K562 (cell line): Measurements from ENCODE around the gene PRKCE. TPM values are rescaled to one million over a fixed set of nuclear protein-coding genes. Genes with fewer than 3 reads are reported as not detected.

Experiments used
- ATAC-seq: fragments of 200-7000 bp; cut with Tn5 transposase; 3 replicates; pipeline ENCODE4 v1.9.1; 2020; ENCODE audit warnings: moderate library complexity
- BruUV-seq: library from RNA; stranded (reverse); fragments of 400-500 nt; replicated peaks from 2 replicates; lab custom pipeline; 2021; lab: Mats Ljungman, UMichigan
- CTCF ChIA-PET: fragments of 300-600 bp; formaldehyde crosslinking; extraction: SDS; loops from one replicate; lab custom pipeline; 2021; ENCODE audit warnings: low intra/inter-chr PET ratio; lab: Yijun Ruan, JAX
- POLR2A ChIA-PET: fragments of 300-600, 350-650 bp; sonication (Branson Sonifier 250); formaldehyde crosslinking; extraction: SDS; loops from one replicate; lab custom pipeline; 2021; ENCODE audit warnings: antibody characterized with exemption, inconsistent platforms; lab: Yijun Ruan, JAX
- DNase-seq, 4 experiments: peaks; one replicate each; pipeline versions ENCODE4 v3.0.0 to v3.0.0-alpha.2; 2011 to 2018; ENCODE audit warnings: low spot score in 3 of 4, mixed read lengths in 3 of 4; ENCODE audit errors: extremely low read depth in 1 of 4
- FAIRE-seq: peaks from 2 replicates; lab custom pipeline; 2011; peaks lifted over from hg19 to GRCh38; lab: Jason Lieb, UNC
- H2AFZ ChIP-seq: 2 replicates; pipeline ENCODE4 v1.6.0; 2011; ENCODE audit warnings: low read depth, low read length, control low read depth, inconsistent platforms
- H3K27ac ChIP-seq: fragments of 200-600 bp; 3 replicates; pipeline ENCODE4 v1.8.0; 2011; ENCODE audit warnings: low read depth, mild to moderate bottlenecking, control low read depth, inconsistent platforms, low read length, moderate library complexity, mixed read lengths; ENCODE audit errors: extremely low read depth
- H3K27me3 ChIP-seq, 2 experiments: fragments of 300-600 bp in 1 of 2; 2 replicates in 1 of 2; 3 replicates in 1 of 2; pipeline versions ENCODE4 v1.6.0 to v1.8.0; 2011; ENCODE audit warnings: inconsistent platforms in 2 of 2, low read length in 2 of 2, mild to moderate bottlenecking in 1 of 2, mixed read lengths in 1 of 2, moderate library complexity in 1 of 2; ENCODE audit not compliant: control insufficient read depth in 2 of 2, insufficient read depth in 2 of 2
- H3K36me3 ChIP-seq: fragments of 300-600 bp; 3 replicates; pipeline ENCODE4 v1.8.0; 2011; ENCODE audit warnings: mild to moderate bottlenecking, low read length, inconsistent platforms; ENCODE audit not compliant: control insufficient read depth, insufficient read depth
- H3K4me1 ChIP-seq, 2 experiments: fragments of 200-600 bp in 1 of 2; replicated peaks in 1 of 2; 2 replicates in 1 of 2; 3 replicates in 1 of 2; pipeline versions ENCODE4 v1.5.1 to v1.8.0; 2011; ENCODE audit warnings: inconsistent platforms in 2 of 2, low read length in 2 of 2, mild to moderate bottlenecking in 1 of 2, mixed read lengths in 1 of 2, moderate library complexity in 1 of 2; ENCODE audit not compliant: control insufficient read depth in 2 of 2, insufficient read depth in 2 of 2
- H3K4me2 ChIP-seq: 2 replicates; pipeline ENCODE4 v1.6.1; 2011; ENCODE audit warnings: low read length, control low read depth, inconsistent platforms, mixed read lengths; ENCODE audit not compliant: insufficient read depth
- H3K4me3 ChIP-seq: fragments of 200-600 bp; sonication (generic), shearing (Covaris generic); 2 replicates; pipeline ENCODE4 v1.5.1; 2016; ENCODE audit warnings: control low read depth, inconsistent platforms
- H3K79me2 ChIP-seq: fragments of 200-600 bp; 3 replicates; pipeline ENCODE4 v1.8.0; 2011; ENCODE audit warnings: low read length, inconsistent platforms; ENCODE audit not compliant: control insufficient read depth, insufficient read depth
- H3K9ac ChIP-seq, 2 experiments: 2 replicates each; pipeline versions ENCODE4 v1.6.0 to v1.6.1; 2011; ENCODE audit warnings: low read depth in 2 of 2, low read length in 2 of 2, control low read depth in 1 of 2, inconsistent platforms in 1 of 2, mild to moderate bottlenecking in 1 of 2, mixed read lengths in 1 of 2; ENCODE audit not compliant: insufficient read depth in 1 of 2
- H3K9me1 ChIP-seq: one replicate; pipeline ENCODE4 v1.6.0; 2011; ENCODE audit warnings: inconsistent platforms, mild to moderate bottlenecking, low read length, moderate library complexity; ENCODE audit not compliant: control insufficient read depth, insufficient read depth
- H3K9me3 ChIP-seq: replicated peaks from 2 replicates; pipeline ENCODE4 v1.5.1; 2011; ENCODE audit warnings: low read depth, low read length, inconsistent platforms; ENCODE audit not compliant: control insufficient read depth, insufficient read depth
- H4K20me1 ChIP-seq: replicated peaks from 2 replicates; pipeline ENCODE4 v1.6.1; 2011; ENCODE audit warnings: low read length, inconsistent platforms, mixed read lengths; ENCODE audit not compliant: control insufficient read depth, insufficient read depth
- ETV5 ChIP-seq: sonication (generic); formaldehyde crosslinking; IDR thresholded peaks from 2 replicates; pipeline ENCODE4 v1.4.0; 2020; ENCODE audit warnings: low read depth, mild to moderate bottlenecking, missing genetic modification reagents
- PRMT5 ChIP-seq: sonication (generic); formaldehyde crosslinking; IDR thresholded peaks from 2 replicates; pipeline ENCODE4 v1.5.0; 2020; ENCODE audit warnings: missing genetic modification reagents
- RFX7 ChIP-seq: fragments of 250-450 bp; sonication (Bioruptor Pico); IDR thresholded peaks from 2 replicates; pipeline ENCODE4 v1.5.1; 2021; ENCODE audit warnings: mild to moderate bottlenecking
- WGBS: fragments of 100-300 bp; shearing (Covaris generic); methylation state at CpG from one replicate; pipeline ENCODE4 v1.1.6; 2016; ENCODE audit warnings: low coverage, mixed read lengths; ENCODE audit not compliant: insufficient coverage; ENCODE audit errors: missing lambda C conversion rate; 5-methylcytosine and 5-hydroxymethylcytosine counted together
- in situ Hi-C: fragments of 300-500 bp; cut with MboI; formaldehyde crosslinking; loops from 4 replicates; pipeline ENCODE4 v1.15.0; 2018; ENCODE audit warnings: inconsistent platforms, mixed read lengths
- intact Hi-C: fragments of 100-400 bp; cut with micrococcal nuclease; formaldehyde crosslinking; loops from 2 replicates; pipeline ENCODE4 v1.14.2; 2022
- polyA plus RNA-seq, 8 experiments: library from polyadenylated mRNA; depleted of rRNA in 4 of 8; stranded (reverse) in 5 of 8; unstranded in 3 of 8; fragments of >200 nt; fragmentation: Nextera tagmentation in 2 of 8; fragmentation: Illumina TruSeq in 1 of 8; extraction: Ambion mirVana in 2 of 8; extraction: Trizol in 1 of 8; gene quantifications; 2 replicates each; pipeline versions ENCODE4 v1.2.1 to v1.2.3, GENCODE V29; 2011 to 2014; ENCODE audit warnings: inconsistent platforms in 1 of 8, missing spikeins in 1 of 8
- total RNA-seq, 7 experiments: library from RNA; depleted of rRNA in 6 of 7; stranded (reverse); fragments of >200 nt in 6 of 7; fragmentation: Illumina TruSeq in 2 of 7; extraction: Trizol in 2 of 7; gene quantifications; 2 replicates each; pipeline versions ENCODE4 v1.2.1 to v1.2.3, GENCODE V29; 2011 to 2021; ENCODE audit warnings: low replicate concordance in 1 of 7
- TF ChIP-seq, protein P1 (sequence below): fragments of 450-650 bp; IDR thresholded peaks from 2 replicates; pipeline ENCODE4 v1.7.1; 2018; ENCODE audit warnings: mild to moderate bottlenecking, low read depth; ENCODE audit not compliant: partially characterized antibody

PRKCE gene
- total and polyA plus RNA-seq, 9 of the 15 experiments (the other 6 are each of a cell fraction or from before 2014, with no cell fraction given) = 0.06 to 1.0 (median 0.22) TPM; not detected in 1

DNA sequence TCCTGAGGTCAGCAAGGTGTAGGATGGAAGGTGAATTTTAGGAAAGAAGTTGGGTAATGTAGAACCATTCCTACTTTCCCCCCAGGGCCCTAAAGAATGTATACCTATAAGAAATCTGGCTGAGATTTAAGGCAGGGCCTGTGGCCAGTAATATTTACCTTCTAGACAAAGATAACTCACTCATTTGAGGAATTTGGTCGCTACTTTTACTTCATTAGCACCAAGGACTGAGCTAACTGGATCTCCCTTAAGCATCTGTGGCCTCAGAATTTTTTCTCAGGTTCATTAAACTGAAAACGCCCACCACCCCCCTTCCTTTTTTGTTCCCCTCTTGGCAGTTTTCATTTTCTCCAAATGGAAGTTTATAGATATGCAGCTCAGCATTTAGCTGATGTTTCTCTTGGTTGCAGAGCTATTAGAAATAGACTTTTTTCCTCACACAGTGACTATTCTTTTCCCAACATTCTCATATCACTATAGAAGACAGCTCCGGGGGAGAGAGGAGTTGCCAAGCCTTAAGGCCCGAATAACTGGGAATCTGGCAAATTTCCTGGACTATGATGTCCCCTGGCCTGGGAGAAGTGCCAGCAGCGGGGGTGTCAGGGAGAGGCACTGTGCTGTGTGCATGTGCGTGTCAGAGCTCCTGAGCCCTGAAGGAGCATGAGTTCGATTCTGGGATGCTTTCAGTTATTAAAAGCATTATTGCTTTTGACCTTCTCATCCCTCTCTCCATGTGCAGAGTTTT, 310.9 kb downstream of the PRKCE start:
- FAIRE-seq (no peak), DNase-seq (no peak), ATAC-seq (no peak)
- no peak overlapping the region for H3K27ac ChIP-seq
- TF ChIP-seq ETV5 (CRISPR knock-in tag) = no peak
- TF ChIP-seq PRMT5 (CRISPR knock-in tag) = no peak
- TF ChIP-seq, protein P1, sequence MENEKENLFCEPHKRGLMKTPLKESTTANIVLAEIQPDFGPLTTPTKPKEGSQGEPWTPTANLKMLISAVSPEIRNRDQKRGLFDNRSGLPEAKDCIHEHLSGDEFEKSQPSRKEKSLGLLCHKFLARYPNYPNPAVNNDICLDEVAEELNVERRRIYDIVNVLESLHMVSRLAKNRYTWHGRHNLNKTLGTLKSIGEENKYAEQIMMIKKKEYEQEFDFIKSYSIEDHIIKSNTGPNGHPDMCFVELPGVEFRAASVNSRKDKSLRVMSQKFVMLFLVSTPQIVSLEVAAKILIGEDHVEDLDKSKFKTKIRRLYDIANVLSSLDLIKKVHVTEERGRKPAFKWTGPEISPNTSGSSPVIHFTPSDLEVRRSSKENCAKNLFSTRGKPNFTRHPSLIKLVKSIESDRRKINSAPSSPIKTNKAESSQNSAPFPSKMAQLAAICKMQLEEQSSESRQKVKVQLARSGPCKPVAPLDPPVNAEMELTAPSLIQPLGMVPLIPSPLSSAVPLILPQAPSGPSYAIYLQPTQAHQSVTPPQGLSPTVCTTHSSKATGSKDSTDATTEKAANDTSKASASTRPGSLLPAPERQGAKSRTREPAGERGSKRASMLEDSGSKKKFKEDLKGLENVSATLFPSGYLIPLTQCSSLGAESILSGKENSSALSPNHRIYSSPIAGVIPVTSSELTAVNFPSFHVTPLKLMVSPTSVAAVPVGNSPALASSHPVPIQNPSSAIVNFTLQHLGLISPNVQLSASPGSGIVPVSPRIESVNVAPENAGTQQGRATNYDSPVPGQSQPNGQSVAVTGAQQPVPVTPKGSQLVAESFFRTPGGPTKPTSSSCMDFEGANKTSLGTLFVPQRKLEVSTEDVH = no peak
- no peak for TF ChIP-seq RFX7 (CRISPR knock-in tag)
- H3K4me2 ChIP-seq = no peak overlapping the region
- H3K36me3 ChIP-seq = no peaks in the 10 kb centered on the region
- H3K9me1 ChIP-seq = no peaks in the 10 kb centered on the region
- intact Hi-C loops (no loop called here), in situ Hi-C loops (no loop called here)
- no peak overlapping the region for H3K4me3 ChIP-seq
- POLR2A ChIA-PET = interaction anchor here (0.7 kb wide), 2 partner anchors 174 to 374 kb away, joined by 3 read pairs; no protein-coding TSS in a partner anchor
- WGBS = 0% methylated on average over 7 of the region's 7 CpGs
- 0 out of 2 replicates have a peak, but pooled peaks cover 2% of the 10 kb centered on the region for H4K20me1 ChIP-seq
- H2AFZ ChIP-seq = no peak overlapping the region
- H3K9me3 ChIP-seq = no peaks in the 10 kb centered on the region
- BruUV-seq = no TSS peak
- no peaks in the 10 kb centered on the region for H3K4me1 ChIP-seq
- peaks cover 22 to 41% of the 10 kb centered on the region in 2 experiments; a peak in 4 of 5 replicates for H3K27me3 ChIP-seq
- H3K9ac ChIP-seq = no peak overlapping the region
- CTCF ChIA-PET = no interaction called here
- H3K79me2 ChIP-seq = no peaks in the 10 kb centered on the region
